Uterine smooth muscle cell (primary cell): ENCODE data around the gene COL7A1. TPM values are rescaled to one million over a fixed set of nuclear protein-coding genes. Genes with fewer than 3 reads are reported as not detected.

Source experiments
- total RNA-seq: library from RNA; depleted of rRNA; stranded (reverse); fragments of >200 nt; gene quantifications from 2 replicates; pipeline ENCODE4 v1.2.3, GENCODE V29; 2014

COL7A1 gene
- 46.3 and 70.9 TPM in 2 replicates for total RNA-seq

DNA sequence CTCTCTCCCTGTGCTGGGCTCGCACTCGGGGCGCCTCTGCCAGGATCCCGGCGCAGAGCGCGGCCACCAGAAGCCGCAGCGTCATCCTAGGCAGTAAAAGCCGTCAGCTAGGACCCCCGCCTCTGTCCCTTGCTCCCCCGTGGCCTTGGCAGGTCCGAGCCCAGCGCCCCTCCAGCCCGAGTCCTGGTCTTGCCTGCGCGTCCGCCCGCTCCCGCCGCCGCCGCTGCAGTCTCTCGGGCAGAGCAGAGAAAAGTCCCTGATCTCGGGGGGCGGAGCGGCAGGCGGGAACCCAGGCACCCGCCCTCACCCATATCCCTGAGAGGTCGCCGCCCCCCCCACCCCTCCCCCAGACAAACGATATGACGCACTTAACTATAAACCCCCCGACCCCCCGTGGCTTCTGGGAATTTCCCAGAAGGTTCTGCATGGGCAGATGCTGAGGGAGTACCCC, at the start of gene COL7A1:
TSS of gene COL7A1 (minus strand) at position 255 of the 451 bp plus-strand sequence. CDS start at position 85, 170 bp downstream.

DNA sequence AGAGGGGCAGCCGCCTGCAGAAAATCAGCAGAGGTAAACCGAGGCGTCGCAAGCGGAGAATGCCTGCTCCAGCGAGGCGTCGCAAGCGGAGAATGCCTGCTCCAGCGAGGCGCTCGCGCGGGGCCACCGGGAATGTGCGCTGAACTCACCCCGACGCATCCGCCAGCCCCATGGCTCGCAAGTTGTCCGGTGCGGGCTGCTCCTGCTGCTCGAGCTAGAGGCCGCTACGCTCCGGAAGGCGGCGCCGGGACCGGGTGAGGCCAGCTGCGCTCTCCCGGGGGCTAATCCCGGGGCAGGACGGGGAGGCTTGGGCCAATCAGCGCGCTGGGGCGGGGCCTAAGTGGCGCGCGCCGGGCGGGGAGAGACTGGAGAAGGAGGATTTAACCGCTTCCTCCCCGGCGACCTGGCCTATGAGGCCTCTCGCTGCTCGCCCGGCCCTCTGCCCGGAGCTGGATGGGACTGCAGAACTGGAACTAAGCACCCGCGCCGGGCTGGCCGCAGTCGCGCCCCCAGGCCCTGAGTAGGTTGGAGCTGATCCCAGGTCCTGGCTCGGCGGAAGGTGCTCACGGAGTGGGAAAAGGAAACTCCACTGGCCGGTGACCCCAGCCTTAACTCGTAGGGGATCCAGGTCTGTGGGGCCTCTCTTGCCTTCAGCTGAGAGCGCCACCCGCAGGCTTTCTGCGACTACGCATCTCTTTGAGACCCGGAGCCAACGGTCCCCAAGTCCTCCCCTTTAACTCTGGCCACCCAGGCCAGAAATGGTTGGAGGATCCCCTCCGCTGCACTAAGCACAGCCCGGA, 40.3 kb upstream of the COL7A1 start, which contains the start of gene SLC26A6:
TSS of gene SLC26A6 (minus strand) at position 240 of the 800 bp plus-strand sequence. CDS start at position 172, 68 bp downstream.

GRCh38 chr3:48621461-48621869, 26.3 kb upstream of the COL7A1 start, which contains the start of gene TMEM89:
TSS of gene TMEM89 (minus strand) at chr3:48621769. CDS start at chr3:48621756, 13 bp downstream.

DNA sequence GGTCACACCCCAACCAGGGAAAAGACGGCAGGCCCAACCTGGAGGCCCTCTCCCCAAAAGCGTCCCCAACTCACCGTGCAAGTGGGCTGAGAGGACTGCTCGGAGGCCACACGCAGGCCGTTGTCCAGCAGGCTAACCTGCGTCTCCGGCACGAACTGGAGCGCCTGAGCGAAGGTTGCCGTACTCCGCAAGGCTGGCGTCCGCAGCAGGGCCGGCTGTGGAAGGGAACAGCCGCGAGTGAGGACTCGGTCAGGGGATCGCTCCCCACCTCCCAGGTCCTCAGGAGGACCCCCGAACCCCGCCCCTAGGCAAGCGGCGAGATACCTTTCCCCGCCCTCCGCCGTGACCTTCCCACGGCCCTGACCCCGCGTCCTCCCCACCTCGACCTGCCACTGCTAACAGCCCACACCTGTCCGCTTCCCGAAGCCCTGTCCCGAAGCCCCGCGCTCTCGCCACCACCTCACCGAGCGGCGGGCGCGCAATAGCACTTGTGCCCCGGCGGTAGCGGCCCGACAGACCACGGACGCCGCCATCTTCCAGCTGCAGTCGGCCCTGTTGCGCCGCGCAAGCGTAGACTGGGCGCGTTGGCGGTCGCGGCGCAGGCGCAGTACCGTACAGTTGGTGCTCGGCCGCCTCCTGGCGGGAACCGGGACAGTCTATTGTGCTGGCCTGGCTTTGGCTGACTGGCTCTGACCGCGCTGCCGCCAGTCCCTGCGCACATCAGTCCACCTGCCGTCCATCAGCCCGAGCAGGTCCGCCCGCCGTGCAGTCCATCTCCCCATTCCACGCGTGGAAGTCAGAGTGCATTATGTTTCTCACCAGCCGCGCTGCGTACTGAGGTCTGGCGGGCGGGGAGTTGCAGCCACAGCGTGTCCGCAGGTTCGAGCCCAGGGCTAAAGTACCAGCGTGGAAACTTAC, 14.2 kb upstream of the COL7A1 start, which contains the start of gene UQCRC1:
TSS of gene UQCRC1 (minus strand) at position 559 of the 918 bp plus-strand sequence. CDS start at position 533, 26 bp downstream.

GRCh38 chr3:48563382-48563918, 31.7 kb downstream of the COL7A1 start, which contains the start of gene UCN2:
TSS of gene UCN2 (minus strand) at chr3:48563781. CDS start at chr3:48563124, 657 bp downstream.

DNA sequence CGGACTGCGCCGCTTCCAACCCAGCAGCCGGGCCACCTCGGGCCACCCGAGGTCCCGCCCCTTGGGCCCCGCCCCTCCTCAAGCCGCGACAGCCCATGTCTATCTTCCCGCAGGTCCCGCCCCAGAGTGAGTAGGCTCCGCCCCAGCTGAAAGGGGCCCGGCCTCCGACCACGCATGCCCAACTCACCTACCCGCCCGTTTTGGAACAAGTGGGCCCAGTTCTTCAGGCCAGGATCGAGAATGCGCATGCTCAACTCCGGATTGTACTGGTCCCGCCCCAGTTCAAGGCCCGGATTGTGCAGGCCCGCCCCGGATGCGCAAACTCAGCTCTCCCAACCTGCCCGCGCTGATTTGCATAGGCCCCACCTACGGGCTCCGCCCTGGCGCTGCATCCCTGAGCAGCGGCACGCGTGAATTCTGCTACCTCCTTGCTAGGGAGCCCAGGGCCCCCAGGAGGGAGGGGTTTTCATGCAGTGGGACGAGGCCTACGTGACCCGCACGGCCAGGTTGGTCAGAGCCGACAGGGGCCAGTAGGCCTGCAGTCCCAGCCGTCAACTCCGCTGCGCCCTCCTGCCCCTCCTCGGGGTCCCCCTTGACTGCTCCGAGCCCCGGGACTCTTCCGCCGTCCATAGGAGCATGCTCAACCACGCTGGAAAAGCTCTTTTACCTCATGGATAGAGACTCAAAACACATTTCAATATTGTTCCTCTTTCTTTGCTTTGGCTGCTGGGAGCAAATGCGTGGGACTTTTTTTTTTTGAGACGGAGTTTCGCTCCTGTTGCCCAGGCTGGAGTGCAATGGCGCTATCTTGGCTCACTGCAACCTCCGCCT, 38.1 kb downstream of the COL7A1 start, which contains the start of gene PFKFB4:
TSS of gene PFKFB4 (minus strand) at position 8 of the 831 bp plus-strand sequence. CDS start 26 bp downstream, outside the sequence.

Other genes starting within 250 kb of the COL7A1 start
- gene FBXW12, start 223.1 kb downstream of the COL7A1 start, total RNA-seq: not detected in 2 replicates
- 14.7 and 30.0 TPM in 2 replicates for gene PLXNB1, start 165.2 kb downstream of the COL7A1 start, total RNA-seq
- gene CCDC51, start 155.2 kb downstream of the COL7A1 start, total RNA-seq: 21.5 and 24.3 TPM in 2 replicates
- gene TMA7, start 155.1 kb downstream of the COL7A1 start, total RNA-seq: 211 and 292 TPM in 2 replicates
- gene ATRIP, start 148.6 kb downstream of the COL7A1 start, total RNA-seq: 5.4 and 13.4 TPM in 2 replicates
- gene SHISA5, start 91.2 kb downstream of the COL7A1 start, total RNA-seq: 96.6 and 106 TPM in 2 replicates
- 9.2 and 14.4 TPM in 2 replicates for gene PFKFB4, start 38.5 kb downstream of the COL7A1 start, total RNA-seq
- 1.2 and 1.5 TPM in 2 replicates for gene UCN2, start 31.5 kb downstream of the COL7A1 start, total RNA-seq
- gene UQCRC1, start 14.3 kb upstream of the COL7A1 start, total RNA-seq: 414 and 596 TPM in 2 replicates
- gene TMEM89, start 26.4 kb upstream of the COL7A1 start, total RNA-seq: not detected in 2 replicates
- gene SLC26A6, start 40.1 kb upstream of the COL7A1 start, total RNA-seq: 24.5 and 35.4 TPM in 2 replicates
- 0.89 and 1.00 TPM in 2 replicates for gene CELSR3, start 67.6 kb upstream of the COL7A1 start, total RNA-seq
- gene NCKIPSD, start 90.6 kb upstream of the COL7A1 start, total RNA-seq: 11.5 and 14.6 TPM in 2 replicates
- gene IP6K2, start 121.9 kb upstream of the COL7A1 start, total RNA-seq: 38.3 and 40.7 TPM in 2 replicates